PC-9 (cell line): ENCODE measurements around the gene ATP5PD.

Experiments
- CTCF ChIP-seq: fragments of 200-600 bp; sonication (generic); conservative IDR thresholded peaks from 2 replicates; pipeline ENCODE4 v1.6.1; 2017; ENCODE audit warnings: mixed run types, antibody characterized with exemption, mild to moderate bottlenecking, moderate library complexity
- EZH2 ChIP-seq: fragments of 200-600 bp; sonication (generic); IDR thresholded peaks from 2 replicates; pipeline ENCODE4 v1.8.0; 2017; ENCODE audit warnings: antibody characterized with exemption, low read depth

GRCh38 chr17:75087558-75088453, 41.0 kb upstream of the ATP5PD start, which contains the start of gene SLC16A5:
- TF ChIP-seq EZH2 = no peak
- TF ChIP-seq CTCF = no peak
